GM18858 (cell line): ENCODE data around the gene PCBD2.
"Not testable (repeated sequence)": the region's sequence is repeated elsewhere in the genome, so short reads cannot be mapped to it uniquely, and the experiment has no call there.

Experiments used
- ATAC-seq: cut with Tn5 transposase; IDR thresholded peaks from one replicate; pipeline ENCODE4 v1.9.1; 2021; ENCODE audit not compliant: unreplicated experiment

PCBD2 gene

GRCh38 chr5:134905246-134905996 is 490 bp downstream of the PCBD2 start:
- peak; percentile 5 for ATAC-seq

DNA sequence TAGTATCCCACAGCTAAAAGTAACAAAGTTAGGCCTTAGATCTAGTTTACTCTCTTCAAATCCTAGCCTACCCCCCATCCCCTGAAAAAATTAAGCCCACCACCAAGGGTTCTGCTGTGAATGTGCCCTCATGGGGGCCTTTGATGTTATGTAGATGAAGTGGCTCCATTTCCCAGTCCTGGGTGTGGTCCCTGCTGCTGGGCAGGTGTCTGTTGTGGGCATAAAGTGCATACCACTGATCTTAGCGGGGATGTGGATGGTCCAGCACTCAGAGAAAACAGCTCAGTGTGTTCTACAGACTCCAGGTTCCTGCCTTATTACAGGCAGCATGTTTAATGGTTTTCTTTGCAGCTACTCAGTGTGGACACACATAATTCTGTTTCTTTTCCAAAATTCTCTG is 1.9 kb downstream of the PCBD2 start:
- ATAC-seq: no peak

DNA sequence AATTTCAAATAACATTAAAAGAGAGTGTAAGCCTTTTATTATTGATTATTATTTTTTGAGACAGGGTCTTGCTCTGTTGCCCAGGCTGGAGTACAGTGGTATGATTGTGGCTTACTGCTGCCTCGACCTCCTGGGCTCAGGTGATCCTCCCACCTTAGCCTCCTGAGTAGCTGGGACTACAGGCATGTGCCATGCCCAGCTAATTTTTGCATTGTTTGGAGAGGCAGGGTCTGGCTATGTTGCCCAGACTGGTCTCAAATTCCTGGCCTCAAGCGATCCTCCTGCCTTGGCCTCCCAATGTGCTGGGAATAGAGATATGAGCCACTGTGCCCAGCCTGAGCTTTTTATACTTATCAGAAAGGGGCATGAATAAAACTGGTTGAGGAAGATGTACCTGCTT is 5.8 kb downstream of the PCBD2 start:
- not testable (repeated sequence) for ATAC-seq

GRCh38 chr5:134911285-134912206 is 6.6 kb downstream of the PCBD2 start:
- no peak for ATAC-seq

DNA sequence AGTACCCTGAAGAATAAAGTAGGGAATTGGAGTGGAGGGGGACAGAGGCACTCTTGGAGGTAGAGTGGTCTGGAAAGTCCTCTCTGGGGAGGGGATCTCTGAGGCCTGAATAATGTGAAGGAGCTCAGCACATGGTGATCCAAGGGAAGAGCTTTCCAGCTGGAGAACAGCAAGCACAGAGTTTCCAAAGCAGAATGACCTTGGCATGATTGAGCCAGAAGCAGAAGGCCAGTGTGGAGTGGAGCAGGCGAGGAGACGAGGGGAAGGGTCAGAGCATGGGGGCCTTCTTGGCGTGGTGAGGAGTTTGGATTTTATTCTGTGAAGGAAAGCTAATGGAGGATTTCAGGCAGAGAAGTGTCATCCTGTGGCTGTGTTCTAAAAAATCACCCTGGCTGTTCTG is 8.3 kb downstream of the PCBD2 start:
- ATAC-seq: no peak

GRCh38 chr5:134913795-134914194 is 8.9 kb downstream of the PCBD2 start:
- no peak for ATAC-seq

DNA sequence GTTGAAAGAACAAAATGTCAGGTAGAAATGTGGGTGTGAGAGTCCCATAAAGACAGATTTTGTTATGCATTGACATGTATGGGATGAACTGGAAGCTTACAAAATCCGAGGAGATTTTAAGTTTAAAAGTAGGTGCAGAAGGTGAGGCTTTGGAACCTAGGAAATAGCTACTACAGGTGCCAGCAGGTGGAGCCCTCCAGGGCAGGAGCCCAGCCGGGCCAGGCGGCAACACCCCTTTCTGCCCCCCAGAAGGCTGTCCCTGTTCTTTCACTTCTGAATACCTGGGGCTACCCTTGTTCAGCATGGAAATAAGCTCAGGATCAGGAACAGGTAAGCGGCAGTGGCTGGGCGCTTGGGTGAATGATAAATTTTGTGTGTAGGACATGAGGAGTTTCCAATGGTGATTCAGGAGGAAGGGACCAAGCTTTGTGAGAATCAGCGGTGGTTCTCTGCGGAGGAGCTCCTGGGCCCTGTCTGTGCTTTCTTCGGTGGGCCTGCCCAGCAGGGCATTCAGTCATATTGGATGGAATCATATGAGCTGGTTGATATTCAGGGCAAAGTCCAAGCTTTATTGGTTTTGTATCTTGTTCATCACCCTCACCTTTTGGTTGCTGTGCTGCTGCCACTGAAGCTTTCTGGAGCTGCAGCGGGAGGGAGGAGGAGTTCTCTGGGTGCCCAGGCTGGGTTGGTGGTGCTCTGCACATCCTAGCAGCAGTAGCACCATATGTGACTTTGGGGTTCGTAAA is 12.3 kb downstream of the PCBD2 start:
- ATAC-seq: no peak

DNA sequence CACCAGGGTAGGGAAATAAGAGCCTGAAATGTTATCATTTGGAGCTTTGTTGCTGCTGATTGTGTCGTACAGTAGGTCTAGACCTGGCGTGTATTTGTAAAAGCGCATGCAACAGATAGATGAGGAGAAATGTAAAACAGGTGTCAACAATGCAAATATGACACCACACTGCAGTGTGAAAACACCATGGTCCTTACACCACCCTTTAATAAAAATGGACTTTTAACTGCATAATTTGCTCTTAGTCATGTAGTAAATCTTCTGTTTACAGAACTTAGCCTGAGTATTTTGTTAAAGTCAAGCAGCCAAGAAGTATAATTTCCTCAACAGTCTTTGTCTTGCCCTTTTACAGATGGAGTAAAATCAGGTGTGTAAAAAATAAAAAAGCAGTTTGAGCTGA is 13.9 kb downstream of the PCBD2 start:
- ATAC-seq: no peak

GRCh38 chr5:134920848-134921575 is 16.1 kb downstream of the PCBD2 start:
- no peak for ATAC-seq

DNA sequence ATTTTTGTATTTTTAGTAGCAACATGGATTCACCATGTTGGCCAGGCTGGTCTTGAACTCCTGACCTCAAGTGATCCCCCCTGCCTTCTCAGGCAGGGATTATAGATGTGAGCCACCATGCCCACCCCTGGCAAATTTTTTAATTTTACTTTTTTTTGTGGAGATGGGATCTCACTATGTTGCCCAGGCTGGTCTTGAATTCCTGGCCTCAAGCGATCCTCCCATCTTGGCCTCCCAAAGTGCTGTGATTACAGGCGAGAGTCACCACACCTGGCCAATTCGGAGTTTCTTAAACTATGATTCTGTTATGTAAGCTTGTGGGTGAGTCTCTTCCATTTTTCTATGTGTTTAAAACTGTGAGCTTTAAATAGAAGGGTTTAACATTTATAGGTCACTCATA is 27.6 kb downstream of the PCBD2 start:
- ATAC-seq: no peak

GRCh38 chr5:134934202-134934601 is 29.3 kb downstream of the PCBD2 start:
- no peak for ATAC-seq

DNA sequence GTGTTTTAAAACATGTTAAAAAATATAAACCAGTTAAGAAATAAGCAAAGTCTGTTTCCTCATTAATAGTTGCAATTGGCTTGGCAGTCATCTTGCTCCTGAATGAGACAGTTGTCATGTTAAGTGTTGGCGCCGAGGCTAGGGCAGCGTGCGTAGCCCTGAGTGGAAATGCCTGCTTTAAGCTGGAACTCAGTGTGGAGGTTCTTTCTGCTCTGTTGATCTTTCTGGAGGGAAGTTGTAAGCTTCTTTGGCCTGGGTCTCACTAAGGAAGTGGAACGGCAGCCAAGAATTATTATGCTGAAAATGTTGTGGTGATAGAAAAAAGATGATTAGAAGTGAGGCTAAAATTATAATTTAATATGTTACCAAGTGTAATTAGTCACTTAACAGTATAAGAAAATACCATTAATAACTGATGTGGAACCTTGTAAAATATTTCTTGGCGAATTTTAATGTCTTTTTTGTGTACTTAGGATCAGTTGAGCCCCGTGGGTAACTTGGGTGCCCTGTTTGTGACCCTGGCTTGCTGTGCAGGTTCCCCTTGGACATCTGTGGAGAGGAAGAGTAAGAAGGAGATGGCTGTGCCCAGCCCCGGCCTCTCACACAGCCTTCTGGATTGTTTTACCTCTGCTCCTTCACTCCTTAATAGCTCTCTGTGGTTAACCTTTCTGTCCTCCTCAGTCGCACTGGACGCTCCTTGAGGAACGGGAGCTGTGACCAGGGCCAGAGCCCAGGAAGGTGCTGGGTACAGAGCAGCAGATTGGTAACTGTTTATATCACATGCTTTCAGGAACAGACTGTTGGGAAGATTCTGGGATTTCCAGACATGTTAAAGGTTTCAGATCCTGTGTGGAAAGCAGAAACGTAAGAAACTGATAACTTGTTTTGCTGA is 31.0 kb downstream of the PCBD2 start:
- no peak for ATAC-seq

DNA sequence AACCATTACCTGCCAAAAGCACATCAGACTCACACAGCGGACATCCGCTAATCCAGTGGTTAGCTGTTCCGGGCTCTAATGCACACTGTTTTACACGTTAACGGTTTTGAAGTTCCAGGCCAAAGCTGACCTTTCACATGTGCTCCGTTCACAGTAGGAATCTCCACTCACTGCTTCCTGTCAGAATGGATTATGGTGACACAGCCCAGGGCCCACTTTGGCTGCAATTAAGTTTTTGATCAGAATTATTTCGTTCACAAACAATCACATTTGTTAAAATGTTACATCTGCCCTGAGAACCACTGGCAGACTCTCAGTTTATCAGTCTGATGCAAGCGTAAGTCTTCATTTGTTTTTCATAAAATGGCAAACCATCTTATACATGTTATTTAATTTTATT is 32.6 kb downstream of the PCBD2 start:
- no peak for ATAC-seq

DNA sequence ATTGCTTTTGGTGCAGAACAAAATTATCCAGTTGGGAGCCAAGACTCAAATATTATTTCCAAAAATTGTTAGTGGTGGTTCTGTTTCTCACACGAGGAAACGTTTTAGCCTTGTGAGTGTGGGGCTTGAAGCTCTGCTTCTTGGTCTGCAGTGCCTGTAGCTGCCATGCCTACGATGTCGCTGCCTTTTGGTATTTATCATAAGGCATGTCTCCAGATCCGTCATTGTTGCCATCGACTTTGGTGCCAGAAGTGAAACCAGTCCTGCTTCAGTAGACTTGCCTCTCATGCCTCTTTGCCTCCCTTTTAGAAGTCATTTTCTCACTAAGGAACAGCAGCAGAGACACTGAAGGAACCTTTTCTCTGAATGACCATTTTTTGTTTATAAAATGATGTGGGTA is 33.1 kb downstream of the PCBD2 start:
- ATAC-seq: no peak

- no peak for ATAC-seq
Measured at GRCh38 chr5:134939500-134939899, 34.6 kb downstream of the PCBD2 start.

DNA sequence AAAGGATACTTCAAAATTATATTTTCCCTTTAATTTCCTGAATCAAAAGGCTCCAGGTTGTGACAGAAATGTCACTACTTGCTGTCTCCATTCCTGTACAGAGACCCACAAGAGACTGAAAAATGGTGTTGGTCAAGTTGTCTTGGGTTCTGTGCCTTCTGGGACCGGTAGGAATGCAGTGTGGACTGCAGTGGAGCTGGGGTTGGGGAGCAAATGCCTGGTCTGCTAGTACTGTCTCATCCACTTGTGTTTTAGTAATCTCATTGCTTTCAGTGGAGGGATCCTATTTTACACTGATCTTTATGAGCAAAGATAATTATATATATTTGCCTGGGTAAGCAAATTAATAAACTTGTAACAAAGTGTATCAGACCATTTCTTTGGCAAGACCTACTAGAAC is 38.6 kb downstream of the PCBD2 start:
- no peak for ATAC-seq

- ATAC-seq: no peak
Measured at GRCh38 chr5:134944630-134945029, 39.7 kb downstream of the PCBD2 start.

DNA sequence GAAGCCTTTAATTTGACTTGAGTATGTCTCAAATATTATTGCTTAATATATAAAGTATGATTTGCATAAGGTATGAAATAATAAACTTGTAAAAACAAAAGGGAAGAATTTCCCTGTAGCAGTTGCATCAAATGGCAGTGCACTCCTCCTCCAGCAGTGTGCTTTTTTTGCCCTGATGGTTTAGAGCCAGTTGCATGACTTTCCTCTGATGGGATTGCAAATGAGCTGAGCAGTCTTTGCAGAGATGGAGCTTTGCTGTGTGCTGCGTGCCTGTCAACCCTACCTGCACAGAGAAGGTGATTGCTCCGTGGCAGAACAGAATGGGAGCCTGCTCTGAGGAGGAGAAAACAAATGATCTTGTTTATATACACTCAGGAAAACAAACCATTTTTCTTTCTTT is 40.1 kb downstream of the PCBD2 start:
- no peak for ATAC-seq

DNA sequence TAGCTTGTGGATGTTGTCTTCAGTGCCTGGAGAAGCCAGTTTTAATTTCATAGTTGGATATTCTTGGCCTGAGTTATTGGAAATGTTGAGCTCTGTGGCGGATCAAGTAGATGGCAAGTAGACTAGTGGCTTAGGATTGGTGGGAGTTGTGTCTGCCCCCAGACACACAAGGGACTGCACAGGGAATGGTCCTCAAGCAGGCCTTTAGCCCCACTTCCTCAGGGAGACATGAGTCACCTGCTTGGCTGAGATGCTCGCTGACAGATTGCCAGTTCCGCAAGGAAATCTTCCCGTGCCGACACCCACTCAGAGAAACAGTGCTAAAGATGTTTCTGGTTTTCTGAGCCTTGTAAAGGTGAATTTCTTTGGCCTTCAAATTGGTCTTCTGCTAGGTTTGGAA is 44.0 kb downstream of the PCBD2 start:
- ATAC-seq: no peak

GRCh38 chr5:134949316-134949715 is 44.4 kb downstream of the PCBD2 start:
- no peak for ATAC-seq
